TTC549 (cell line): ENCODE measurements around the gene CCDC127.
"Not testable (repeated sequence)": the region's sequence is repeated elsewhere in the genome, so short reads cannot be mapped to it uniquely, and the experiment has no call there.

ENCODE experiments used
- FAIRE-seq: peaks from 2 replicates; lab custom pipeline; 2012; peaks lifted over from hg19 to GRCh38; lab: Jason Lieb, UNC

The CCDC127 gene

GRCh38 chr5:171801-172331, 46.1 kb downstream of the CCDC127 start:
- FAIRE-seq = no peak

GRCh38 chr5:170971-171800, 46.8 kb downstream of the CCDC127 start:
- FAIRE-seq = no peak

- FAIRE-seq = no peak
These were observed 48.2 kb downstream of the CCDC127 start for GRCh38 chr5:169728-170094.

- FAIRE-seq = no peak
These were observed 48.8 kb downstream of the CCDC127 start for GRCh38 chr5:169071-169727.

- no peak for FAIRE-seq
These were observed 49.8 kb downstream of the CCDC127 start for GRCh38 chr5:167982-168660.

GRCh38 chr5:167511-167910, 50.4 kb downstream of the CCDC127 start:
- FAIRE-seq = no peak

- no peak for FAIRE-seq
These were observed 51.2 kb downstream of the CCDC127 start for GRCh38 chr5:166441-167372.

GRCh38 chr5:164783-165182, 53.2 kb downstream of the CCDC127 start:
- not testable (repeated sequence) for FAIRE-seq

GRCh38 chr5:164244-164643, 53.7 kb downstream of the CCDC127 start:
- FAIRE-seq = no peak

- no peak for FAIRE-seq
These were observed 54.1 kb downstream of the CCDC127 start for GRCh38 chr5:163841-164240.

- no peak for FAIRE-seq
These were observed 54.7 kb downstream of the CCDC127 start for GRCh38 chr5:163338-163620.

GRCh38 chr5:162565-163337, 55.2 kb downstream of the CCDC127 start:
- FAIRE-seq = no peak

- no peak for FAIRE-seq
These were observed 55.8 kb downstream of the CCDC127 start for GRCh38 chr5:162190-162564.

- FAIRE-seq = no peak
These were observed 56.2 kb downstream of the CCDC127 start for GRCh38 chr5:161803-162110.

- no peak for FAIRE-seq
These were observed 56.8 kb downstream of the CCDC127 start for GRCh38 chr5:160921-161802.

GRCh38 chr5:160173-160510, 57.8 kb downstream of the CCDC127 start:
- FAIRE-seq = no peak

GRCh38 chr5:159448-160172, 58.3 kb downstream of the CCDC127 start:
- FAIRE-seq = no peak

- no peak for FAIRE-seq
These were observed 59.0 kb downstream of the CCDC127 start for GRCh38 chr5:158807-159447.

GRCh38 chr5:157801-158200, 60.2 kb downstream of the CCDC127 start:
- FAIRE-seq = no peak
